Endothelial cell (in vitro differentiated cells): ENCODE data around the gene PLCB1. TPM values are rescaled to one million over a fixed set of nuclear protein-coding genes. Genes with fewer than 3 reads are reported as not detected.

ENCODE experiments used
- DNase-seq: peaks from one replicate; pipeline ENCODE4 v3.0.0; 2021; ENCODE audit warnings: low spot score
- H3K27ac Mint-ChIP-seq: one replicate; pipeline ENCODE4 v1.8.0; 2021; ENCODE audit warnings: mixed read lengths, inconsistent platforms; ENCODE audit not compliant: unreplicated experiment
- H3K27me3 Mint-ChIP-seq: one replicate; pipeline ENCODE4 v1.8.0; 2021; ENCODE audit warnings: mild to moderate bottlenecking, moderate library complexity, mixed read lengths, inconsistent platforms; ENCODE audit not compliant: unreplicated experiment
- H3K36me3 Mint-ChIP-seq: one replicate; pipeline ENCODE4 v1.8.0; 2021; ENCODE audit warnings: mild to moderate bottlenecking, low read depth, mixed read lengths, inconsistent platforms; ENCODE audit not compliant: unreplicated experiment
- H3K4me1 Mint-ChIP-seq: one replicate; pipeline ENCODE4 v1.8.0; 2021; ENCODE audit warnings: mild to moderate bottlenecking, mixed read lengths, inconsistent platforms; ENCODE audit not compliant: unreplicated experiment
- H3K4me3 Mint-ChIP-seq: one replicate; pipeline ENCODE4 v1.8.0; 2021; ENCODE audit warnings: mild to moderate bottlenecking, mixed read lengths, inconsistent platforms; ENCODE audit not compliant: unreplicated experiment
- H3K9me3 Mint-ChIP-seq: one replicate; pipeline ENCODE4 v1.8.0; 2021; ENCODE audit warnings: mixed read lengths, inconsistent platforms; ENCODE audit not compliant: unreplicated experiment
- total RNA-seq: library from RNA; stranded (reverse); fragmentation: NEBNext Ultra II Directional; extraction: Animal tissue kit (Norgen Biotek cat#: 25700); gene quantifications from one replicate; pipeline ENCODE4 v1.2.1, GENCODE V29; 2021; ENCODE audit not compliant: unreplicated experiment
- TF ChIP-seq, protein P1 (sequence below): fragments of 200-600 bp; sonication (generic); IDR thresholded peaks from one replicate; pipeline ENCODE4 v1.5.0; 2021; ENCODE audit warnings: antibody characterized with exemption; ENCODE audit not compliant: unreplicated experiment

Gene PLCB1
- total RNA-seq, 1 donor from 2014 or later: 8.1 TPM

DNA sequence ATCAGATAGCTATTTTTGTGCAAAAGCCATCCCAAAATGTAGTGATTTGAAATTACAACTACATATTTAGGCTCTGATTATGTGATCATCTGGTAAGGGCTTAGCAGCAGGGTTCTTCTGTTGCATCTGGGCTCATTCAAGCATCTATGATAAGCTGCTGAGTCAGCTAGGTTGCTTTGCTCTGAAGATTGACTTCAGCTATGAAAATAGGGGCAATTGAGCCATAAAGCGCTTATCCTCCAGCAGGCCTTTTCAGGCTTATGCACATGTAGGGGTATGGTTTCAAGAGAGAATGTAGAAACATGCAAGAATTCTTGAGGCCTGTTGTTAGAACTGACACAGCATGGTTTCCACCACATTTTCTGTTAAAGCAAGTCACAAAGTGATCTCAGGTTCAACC, 114.1 kb downstream of the PLCB1 start:
- Mint-ChIP-seq H3K4me1 (no peaks in the 10 kb centered on the region), H3K27ac (no peak overlapping the region), H3K9me3 (no peaks in the 10 kb centered on the region), H3K36me3 (no peaks in the 10 kb centered on the region), H3K4me3 (no peak overlapping the region), H3K27me3 (peaks cover 2% of the 10 kb centered on the region)
- no peak for DNase-seq
- TF ChIP-seq, protein P1, sequence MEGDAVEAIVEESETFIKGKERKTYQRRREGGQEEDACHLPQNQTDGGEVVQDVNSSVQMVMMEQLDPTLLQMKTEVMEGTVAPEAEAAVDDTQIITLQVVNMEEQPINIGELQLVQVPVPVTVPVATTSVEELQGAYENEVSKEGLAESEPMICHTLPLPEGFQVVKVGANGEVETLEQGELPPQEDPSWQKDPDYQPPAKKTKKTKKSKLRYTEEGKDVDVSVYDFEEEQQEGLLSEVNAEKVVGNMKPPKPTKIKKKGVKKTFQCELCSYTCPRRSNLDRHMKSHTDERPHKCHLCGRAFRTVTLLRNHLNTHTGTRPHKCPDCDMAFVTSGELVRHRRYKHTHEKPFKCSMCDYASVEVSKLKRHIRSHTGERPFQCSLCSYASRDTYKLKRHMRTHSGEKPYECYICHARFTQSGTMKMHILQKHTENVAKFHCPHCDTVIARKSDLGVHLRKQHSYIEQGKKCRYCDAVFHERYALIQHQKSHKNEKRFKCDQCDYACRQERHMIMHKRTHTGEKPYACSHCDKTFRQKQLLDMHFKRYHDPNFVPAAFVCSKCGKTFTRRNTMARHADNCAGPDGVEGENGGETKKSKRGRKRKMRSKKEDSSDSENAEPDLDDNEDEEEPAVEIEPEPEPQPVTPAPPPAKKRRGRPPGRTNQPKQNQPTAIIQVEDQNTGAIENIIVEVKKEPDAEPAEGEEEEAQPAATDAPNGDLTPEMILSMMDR: no peak

DNA sequence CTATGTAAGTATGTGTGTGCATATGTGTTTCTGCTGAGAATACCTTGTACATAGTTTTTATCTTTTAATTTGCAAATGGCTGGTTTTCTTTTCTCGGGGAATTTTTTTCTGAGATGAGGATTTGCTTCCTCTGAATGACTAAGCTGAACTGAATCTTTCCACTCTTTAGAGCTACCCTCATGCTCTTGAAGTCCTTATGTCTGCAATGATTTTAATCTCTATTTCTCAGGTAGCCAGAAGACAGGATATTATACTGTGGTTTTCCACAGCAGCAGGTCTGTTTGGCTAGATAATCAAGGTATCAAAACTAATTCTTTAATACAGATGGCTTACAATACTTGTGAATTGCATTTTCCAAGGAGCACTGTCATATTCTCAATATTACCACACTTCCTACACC, 114.7 kb downstream of the PLCB1 start:
- DNase-seq: no peak
- H3K9me3 Mint-ChIP-seq: no peaks in the 10 kb centered on the region
- no peaks in the 10 kb centered on the region for H3K4me1 Mint-ChIP-seq
- TF ChIP-seq, protein P1: no peak
- H3K27ac Mint-ChIP-seq: no peak overlapping the region
- no peaks in the 10 kb centered on the region for H3K36me3 Mint-ChIP-seq
- H3K27me3 Mint-ChIP-seq: peaks cover under 1% of the 10 kb centered on the region
- H3K4me3 Mint-ChIP-seq: no peak overlapping the region

DNA sequence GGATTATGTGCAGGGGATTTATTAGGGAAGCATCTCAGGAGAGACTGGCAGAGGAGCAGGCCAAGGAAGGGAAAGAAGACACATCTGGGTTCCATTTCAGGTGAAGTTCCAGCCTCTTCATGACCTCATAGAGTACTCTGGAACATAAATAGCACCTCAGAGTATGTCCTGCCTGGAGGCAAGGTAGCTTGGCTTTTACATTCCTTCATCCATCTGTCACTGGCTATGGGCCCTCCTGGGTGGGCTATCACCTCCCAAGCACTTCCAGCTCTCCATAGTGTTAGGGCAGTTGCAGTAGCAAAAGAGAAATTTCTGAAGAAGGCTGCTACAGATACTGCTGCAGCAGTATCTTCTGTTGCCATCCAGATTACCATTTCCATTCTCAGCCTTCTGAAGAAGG, 116.0 kb downstream of the PLCB1 start:
- H3K4me1 Mint-ChIP-seq: no peaks in the 10 kb centered on the region
- DNase-seq: no peak
- TF ChIP-seq, protein P1: no peak
- H3K9me3 Mint-ChIP-seq: no peaks in the 10 kb centered on the region
- no peaks in the 10 kb centered on the region for H3K36me3 Mint-ChIP-seq
- H3K27me3 Mint-ChIP-seq: no peaks in the 10 kb centered on the region
- H3K27ac Mint-ChIP-seq: no peak overlapping the region
- no peak overlapping the region for H3K4me3 Mint-ChIP-seq

DNA sequence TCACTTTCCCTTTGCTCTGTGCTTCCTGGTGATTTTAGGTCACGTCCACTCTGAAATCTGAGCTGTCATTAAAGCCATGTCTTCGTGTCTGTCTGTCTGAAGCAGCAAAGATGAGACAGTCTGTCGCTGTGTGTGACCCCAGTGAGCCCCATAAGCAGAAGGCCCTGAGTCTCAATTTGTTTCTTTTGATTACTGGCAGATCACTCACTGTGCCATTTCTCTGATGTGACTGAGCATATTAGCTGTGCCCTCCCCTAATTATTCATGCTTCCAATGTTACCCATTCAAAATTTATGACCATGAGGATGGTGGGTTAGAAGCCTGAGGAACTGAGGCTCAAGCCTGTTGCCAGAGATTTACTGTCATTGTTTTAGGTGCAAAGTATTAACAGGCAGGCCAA, 117.6 kb downstream of the PLCB1 start:
- Mint-ChIP-seq H3K27me3 (no peaks in the 10 kb centered on the region), H3K4me3 (no peak overlapping the region), H3K4me1 (no peaks in the 10 kb centered on the region), H3K27ac (no peak overlapping the region), H3K9me3 (no peaks in the 10 kb centered on the region), H3K36me3 (no peaks in the 10 kb centered on the region)
- TF ChIP-seq, protein P1: no peak
- no peak for DNase-seq

DNA sequence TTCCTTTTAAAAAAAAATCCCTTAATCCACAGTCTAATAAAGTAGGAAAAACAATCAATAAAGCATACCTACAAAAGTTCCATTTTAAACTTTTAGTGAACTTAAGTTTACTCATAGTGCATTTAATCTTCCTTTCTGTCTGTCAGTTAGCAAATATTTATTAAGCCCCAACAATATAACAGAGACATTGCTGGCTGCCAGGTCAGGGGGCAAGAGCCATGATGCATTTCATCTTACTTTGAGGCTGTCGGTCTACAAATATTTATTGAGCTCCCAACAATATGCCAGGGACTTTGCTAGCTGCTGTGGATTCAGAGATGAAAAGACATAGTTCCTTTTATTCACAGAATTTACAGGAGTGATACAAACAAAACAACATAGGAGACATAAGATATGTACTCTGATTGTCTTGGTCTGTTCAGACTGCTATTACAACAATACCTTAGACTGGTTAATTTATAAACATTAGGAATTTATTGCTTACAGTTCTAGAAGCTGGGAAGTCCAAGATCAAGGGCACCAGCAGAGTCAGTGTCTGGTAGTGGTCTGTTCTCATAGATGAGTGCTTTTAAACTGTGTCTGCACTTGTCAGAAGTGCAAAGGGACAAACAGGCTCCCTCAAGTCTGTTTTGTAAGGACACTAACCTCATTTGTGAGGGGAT, 118.6 kb downstream of the PLCB1 start:
- DNase-seq: no peak
- TF ChIP-seq, protein P1: no peak
- Mint-ChIP-seq H3K27me3 (no peaks in the 10 kb centered on the region), H3K36me3 (no peaks in the 10 kb centered on the region), H3K4me3 (no peak overlapping the region), H3K9me3 (no peaks in the 10 kb centered on the region), H3K27ac (no peak overlapping the region), H3K4me1 (no peaks in the 10 kb centered on the region)
